OCI-LY7 (cell line): ENCODE measurements around the gene KYNU. TPM values are rescaled to one million over a fixed set of nuclear protein-coding genes. Genes with fewer than 3 reads are reported as not detected.

Experiments used
- BruUV-seq: library from RNA; stranded (reverse); fragments of 400-500 nt; replicated peaks from 2 replicates; lab custom pipeline; 2021; lab: Mats Ljungman, UMichigan
- CTCF ChIA-PET: fragments of 300-600 bp; sonication (Branson Sonifier 250); formaldehyde crosslinking; loops from one replicate; lab custom pipeline; 2022; ENCODE audit warnings: antibody characterized with exemption; ENCODE audit not compliant: unreplicated experiment; lab: Charles Lee
- POLR2A ChIA-PET: fragments of 300-600 bp; sonication (Branson Sonifier 250); formaldehyde crosslinking; loops from one replicate; lab custom pipeline; 2022; ENCODE audit warnings: antibody characterized with exemption; lab: Charles Lee
- DNase-seq: peaks from one replicate; pipeline ENCODE4 v3.0.0-alpha.2; 2015; ENCODE audit warnings: low spot score
- H2AFZ ChIP-seq: fragments of 200-600 bp; sonication (generic), shearing (Covaris generic); 2 replicates; pipeline ENCODE4 v1.6.1; 2014; ENCODE audit warnings: mild to moderate bottlenecking, antibody characterized with exemption, low read length, moderate library complexity
- H3K27ac ChIP-seq: fragments of 200-600 bp; sonication (generic); 2 replicates; pipeline ENCODE4 v1.5.1; 2014; ENCODE audit warnings: mixed run types, low read depth, mild to moderate bottlenecking, moderate library complexity, low read length, inconsistent platforms; ENCODE audit not compliant: poor library complexity, severe bottlenecking
- H3K36me3 ChIP-seq: fragments of 200-600 bp; sonication (generic); 2 replicates; pipeline ENCODE4 v1.6.1; 2014; ENCODE audit warnings: mild to moderate bottlenecking, antibody characterized with exemption, low read length, moderate library complexity, mixed read lengths; ENCODE audit not compliant: insufficient read depth
- H3K4me1 ChIP-seq: fragments of 200-600 bp; sonication (generic); 2 replicates; pipeline ENCODE4 v1.5.1; 2014; ENCODE audit warnings: mild to moderate bottlenecking, low read length; ENCODE audit not compliant: insufficient read depth, poor library complexity, severe bottlenecking
- H3K4me2 ChIP-seq: fragments of 200-600 bp; sonication (generic); 2 replicates; pipeline ENCODE4 v1.6.1; 2014; ENCODE audit warnings: mild to moderate bottlenecking, low read length
- H3K4me3 ChIP-seq: fragments of 200-600 bp; sonication (generic); 2 replicates; pipeline ENCODE4 v1.5.1; 2014; ENCODE audit warnings: mild to moderate bottlenecking, low read depth, low read length; ENCODE audit not compliant: poor library complexity, severe bottlenecking
- H3K79me2 ChIP-seq: fragments of 200-600 bp; sonication (generic); 2 replicates; pipeline ENCODE4 v1.6.1; 2016; ENCODE audit warnings: low read depth, mild to moderate bottlenecking, low read length, moderate library complexity, mixed read lengths; ENCODE audit not compliant: insufficient read depth
- H3K9me2 ChIP-seq: fragments of 200-600 bp; sonication (generic); 2 replicates; pipeline ENCODE4 v1.6.1; 2016; ENCODE audit warnings: mild to moderate bottlenecking, low read length, mixed read lengths; ENCODE audit not compliant: insufficient read depth
- H3K9me3 ChIP-seq: fragments of 200-600 bp; sonication (generic); 2 replicates; pipeline ENCODE4 v1.6.1; 2014; ENCODE audit warnings: mild to moderate bottlenecking, mixed run types, low read length, mixed read lengths
- H4K20me1 ChIP-seq: fragments of 200-600 bp; sonication (generic); 2 replicates; pipeline ENCODE4 v1.6.1; 2014; ENCODE audit warnings: mild to moderate bottlenecking, antibody characterized with exemption, low read length, moderate library complexity, mixed read lengths; ENCODE audit not compliant: insufficient read depth
- EZH2phosphoT487 ChIP-seq: fragments of 200-600 bp; sonication (generic); IDR thresholded peaks from 2 replicates; pipeline ENCODE4 v1.6.1; 2018; ENCODE audit warnings: low read depth, borderline replicate concordance, mild to moderate bottlenecking, mixed run types, antibody characterized with exemption, low read length, moderate library complexity, mixed read lengths
- intact Hi-C: fragments of 100-400 bp; cut with micrococcal nuclease; formaldehyde crosslinking; loops from one replicate; pipeline ENCODE4 v1.10.0; 2022; ENCODE audit not compliant: unreplicated experiment
- total RNA-seq, 2 experiments: library from RNA; depleted of rRNA in 1 of 2; stranded (reverse); fragments of >200 nt in 1 of 2; shearing (Covaris generic) in 1 of 2; gene quantifications; 2 replicates each; pipeline ENCODE4 v1.2.3, GENCODE V29; 2014 to 2022
- TF ChIP-seq, protein P1 (sequence below): fragments of 200-600 bp; sonication (generic); conservative IDR thresholded peaks from 2 replicates; pipeline ENCODE4 v1.5.1; 2014; ENCODE audit warnings: mild to moderate bottlenecking, antibody characterized with exemption, low read length, moderate library complexity, mixed read lengths

KYNU gene
- total RNA-seq, 2 experiments from 2014 or later, result 0.27 TPM; not detected in 1

DNA sequence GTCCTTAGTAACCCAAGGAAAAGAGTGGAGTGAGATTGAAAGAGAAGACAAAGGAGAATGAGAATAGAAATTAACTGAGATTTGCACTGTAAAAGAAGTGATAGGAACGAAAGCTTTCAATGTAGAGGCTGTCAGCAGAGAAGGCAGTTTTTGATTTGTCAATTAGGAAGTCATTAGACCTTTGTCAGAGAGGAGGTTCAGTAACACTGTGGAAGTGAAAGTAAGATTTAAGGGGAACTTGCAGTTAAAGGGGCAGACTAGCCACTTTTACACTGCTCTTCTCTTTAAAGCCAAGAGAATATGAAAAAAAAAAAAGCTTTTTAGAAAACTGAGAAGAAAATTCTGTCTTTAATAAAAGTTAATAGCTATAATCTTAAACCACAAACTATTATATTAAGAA is 11.5 kb upstream of the KYNU start:
- Histone ChIP-seq H3K4me3 (peak overlapping the region; percentile 12), H3K4me2 (peak overlapping the region; percentile 60)
- CTCF ChIA-PET, result interaction anchor here (0.7 kb wide), 1 partner anchor 340 kb away, joined by 3 read pairs; no protein-coding TSS in a partner anchor

DNA sequence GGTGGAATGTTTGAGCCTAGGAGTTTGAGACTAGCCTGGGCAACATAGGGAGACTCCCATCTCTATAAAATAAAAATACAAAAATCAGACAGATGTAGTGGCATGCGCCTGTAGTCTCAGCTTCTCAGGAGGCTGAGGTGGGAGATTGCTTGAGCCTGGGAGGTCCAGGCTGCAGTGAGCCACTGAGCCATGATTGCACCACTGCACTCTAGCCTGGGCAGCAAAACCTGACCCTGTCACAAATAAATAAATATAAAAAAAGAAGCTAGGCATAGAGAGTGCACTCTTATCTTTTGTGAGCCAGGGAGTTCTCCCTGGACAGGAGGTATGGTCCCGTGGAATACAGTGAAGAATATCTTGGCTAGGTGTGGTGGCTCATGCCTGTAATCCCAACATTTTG is 11.0 kb upstream of the KYNU start:
- Histone ChIP-seq H3K9me3 (no peaks in the 10 kb centered on the region), H3K9me2 (no peaks in the 10 kb centered on the region), H3K79me2 (no peaks in the 10 kb centered on the region), H3K27ac (no peak overlapping the region), H3K4me3 (no peak overlapping the region), H2AFZ (peak overlapping the region; percentile 84; the same call in 1 of the 2 replicates), H4K20me1 (no peaks in the 10 kb centered on the region), H3K4me1 (peaks cover 7% of the 10 kb centered on the region), H3K36me3 (no peaks in the 10 kb centered on the region), H3K4me2 (peak overlapping the region; percentile 60)
- CTCF ChIA-PET, result interaction anchor here (0.7 kb wide), 1 partner anchor 340 kb away, joined by 3 read pairs; no protein-coding TSS in a partner anchor
- no peak for DNase-seq
- POLR2A ChIA-PET, result interaction anchor here (0.7 to 2.0 kb wide), 8 partner anchors 8 to 85 kb away, joined by 3 to 10 read pairs (median 3); no protein-coding TSS in a partner anchor
- BruUV-seq, result no TSS peak
- intact Hi-C loops, result no loop called here
- TF ChIP-seq, protein P1, sequence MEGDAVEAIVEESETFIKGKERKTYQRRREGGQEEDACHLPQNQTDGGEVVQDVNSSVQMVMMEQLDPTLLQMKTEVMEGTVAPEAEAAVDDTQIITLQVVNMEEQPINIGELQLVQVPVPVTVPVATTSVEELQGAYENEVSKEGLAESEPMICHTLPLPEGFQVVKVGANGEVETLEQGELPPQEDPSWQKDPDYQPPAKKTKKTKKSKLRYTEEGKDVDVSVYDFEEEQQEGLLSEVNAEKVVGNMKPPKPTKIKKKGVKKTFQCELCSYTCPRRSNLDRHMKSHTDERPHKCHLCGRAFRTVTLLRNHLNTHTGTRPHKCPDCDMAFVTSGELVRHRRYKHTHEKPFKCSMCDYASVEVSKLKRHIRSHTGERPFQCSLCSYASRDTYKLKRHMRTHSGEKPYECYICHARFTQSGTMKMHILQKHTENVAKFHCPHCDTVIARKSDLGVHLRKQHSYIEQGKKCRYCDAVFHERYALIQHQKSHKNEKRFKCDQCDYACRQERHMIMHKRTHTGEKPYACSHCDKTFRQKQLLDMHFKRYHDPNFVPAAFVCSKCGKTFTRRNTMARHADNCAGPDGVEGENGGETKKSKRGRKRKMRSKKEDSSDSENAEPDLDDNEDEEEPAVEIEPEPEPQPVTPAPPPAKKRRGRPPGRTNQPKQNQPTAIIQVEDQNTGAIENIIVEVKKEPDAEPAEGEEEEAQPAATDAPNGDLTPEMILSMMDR, result no peak
- no peak for TF ChIP-seq EZH2phosphoT487

More for the DNA sequence above, 11.5 kb upstream of the KYNU start:
- no peaks in the 10 kb centered on the region for H3K9me2 ChIP-seq
- H2AFZ ChIP-seq, result peak overlapping the region; percentile 84
- peaks cover 7% of the 10 kb centered on the region for H3K4me1 ChIP-seq
- intact Hi-C loops, result no loop called here
- peak; percentile 53 for DNase-seq
- H4K20me1 ChIP-seq, result no peaks in the 10 kb centered on the region
- no peaks in the 10 kb centered on the region for H3K79me2 ChIP-seq
- no peak for TF ChIP-seq EZH2phosphoT487
- TF ChIP-seq, protein P1, result no peak
- BruUV-seq, result no TSS peak
- POLR2A ChIA-PET, result interaction anchor here (0.7 to 2.0 kb wide), 7 partner anchors 8 to 85 kb away, joined by 3 to 10 read pairs (median 3); no protein-coding TSS in a partner anchor
- H3K9me3 ChIP-seq, result no peaks in the 10 kb centered on the region
- no peak overlapping the region for H3K27ac ChIP-seq
- H3K36me3 ChIP-seq, result no peaks in the 10 kb centered on the region

DNA sequence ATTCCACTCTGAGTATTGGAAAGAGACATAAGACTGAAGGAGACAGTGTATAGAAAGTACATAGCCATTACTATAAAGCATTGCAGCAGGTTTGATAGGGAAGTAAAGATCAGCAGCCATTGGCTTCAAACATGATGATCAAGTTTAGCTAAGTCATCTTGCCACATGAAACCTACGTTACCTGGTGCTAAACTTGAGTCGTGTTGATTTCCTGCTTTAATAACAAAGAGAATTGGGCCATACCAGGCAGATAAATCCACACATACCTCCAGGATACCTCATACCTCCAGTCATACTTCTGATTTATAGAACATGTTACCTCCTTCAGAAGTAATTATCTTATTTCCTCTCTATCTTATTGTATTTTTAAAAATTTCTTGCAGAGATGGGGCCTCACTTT is 10.3 kb upstream of the KYNU start:
- H4K20me1 ChIP-seq, result no peaks in the 10 kb centered on the region
- TF ChIP-seq, protein P1, result no peak
- H3K4me3 ChIP-seq, result no peak overlapping the region
- POLR2A ChIA-PET, result interaction anchor here (0.7 to 2.0 kb wide), 2 partner anchors 9 to 10 kb away, joined by 3 to 10 read pairs; no protein-coding TSS in a partner anchor
- no peak overlapping the region for H3K4me2 ChIP-seq
- H3K4me1 ChIP-seq, result peaks cover 7% of the 10 kb centered on the region
- H3K9me3 ChIP-seq, result no peaks in the 10 kb centered on the region
- intact Hi-C loops, result no loop called here
- CTCF ChIA-PET, result no interaction called here
- no peaks in the 10 kb centered on the region for H3K36me3 ChIP-seq
- H2AFZ ChIP-seq, result no peak overlapping the region
- no peak overlapping the region for H3K27ac ChIP-seq
- BruUV-seq, result no TSS peak
- no peak for DNase-seq
- no peaks in the 10 kb centered on the region for H3K79me2 ChIP-seq
- no peaks in the 10 kb centered on the region for H3K9me2 ChIP-seq
